IMR-90 (cell line): ENCODE results near the gene ADCY5.

ENCODE experiments used
- BHLHE40 ChIP-seq: fragments of 150-350 bp; IDR thresholded peaks from 2 replicates; pipeline ENCODE4 v1.6.1; 2016; ENCODE audit warnings: mild to moderate bottlenecking, low read depth, low read length
- CEBPB ChIP-seq: IDR thresholded peaks from 2 replicates; pipeline ENCODE4 v1.6.1; 2012; ENCODE audit warnings: low read depth, low read length, improper control_type of control experiment
- CHD1 ChIP-seq: IDR thresholded peaks from 2 replicates; pipeline ENCODE4 v1.6.1; 2012; ENCODE audit warnings: low read depth, low read length, improper control_type of control experiment
- CTCF ChIP-seq: conservative IDR thresholded peaks from 2 replicates; pipeline ENCODE4 v1.5.1; 2012; ENCODE audit warnings: mild to moderate bottlenecking, low read depth, low read length, improper control_type of control experiment
- FOS ChIP-seq: fragments of 150-350 bp; IDR thresholded peaks from 2 replicates; pipeline ENCODE4 v1.6.1; 2016; ENCODE audit warnings: low read depth, low read length
- MXI1 ChIP-seq: IDR thresholded peaks from 2 replicates; pipeline ENCODE4 v1.6.1; 2012; ENCODE audit warnings: low read depth, mild to moderate bottlenecking, low read length, moderate library complexity, borderline replicate concordance
- NFE2L2 ChIP-seq: fragments of 150-350 bp; IDR thresholded peaks from 2 replicates; pipeline ENCODE4 v1.6.1; 2016; ENCODE audit warnings: low read depth, mild to moderate bottlenecking, low read length
- POLR2A ChIP-seq: IDR thresholded peaks from 2 replicates; pipeline ENCODE4 v1.6.1; 2012; ENCODE audit warnings: mild to moderate bottlenecking, low read depth, low read length
- RAD21 ChIP-seq: IDR thresholded peaks from 2 replicates; pipeline ENCODE4 v1.6.1; 2012; ENCODE audit warnings: low read length, improper control_type of control experiment
- RCOR1 ChIP-seq: IDR thresholded peaks from 2 replicates; pipeline ENCODE4 v1.6.1; 2012; ENCODE audit warnings: mild to moderate bottlenecking, low read length, improper control_type of control experiment; ENCODE audit not compliant: insufficient replicate concordance
- RFX5 ChIP-seq: IDR thresholded peaks from 2 replicates; pipeline ENCODE4 v1.8.0; 2012; ENCODE audit warnings: low read depth, mild to moderate bottlenecking, low read length, moderate library complexity

- TF ChIP-seq CTCF (peak; percentile 35), POLR2A (no peak), CHD1 (no peak), RFX5 (no peak), RAD21 (no peak), CEBPB (no peak), NFE2L2 (no peak), FOS (no peak), MXI1 (no peak), BHLHE40 (no peak), RCOR1 (no peak)
These were observed 957 bp downstream of the ADCY5 start for GRCh38 chr3:123447749-123448517.
